ENCODE results near the gene TLDC2. TPM values are rescaled to one million over a fixed set of nuclear protein-coding genes. Genes with fewer than 3 reads are reported as not detected.

The TLDC2 gene
- total RNA-seq, 2 experiments from 2014 or later, result not detected

Other genes starting within 250 kb of the TLDC2 start
- 10 to 100 TPM; 78.6 to 79.9 TPM for gene SLA2, start 229.9 kb upstream of the TLDC2 start, total RNA-seq
- 10 to 100 TPM; 32.8 to 33.7 TPM for gene NDRG3, start 130.0 kb upstream of the TLDC2 start, total RNA-seq
- gene DSN1, start 102.4 kb upstream of the TLDC2 start, total RNA-seq, result 10 to 100 TPM; 31.9 to 32.0 TPM
- 100 to 1,000 TPM; 272 TPM for gene SAMHD1, start 75.6 kb downstream of the TLDC2 start, total RNA-seq
- 10 to 100 TPM; 45.2 to 45.6 TPM for gene RBL1, start 219.9 kb downstream of the TLDC2 start, total RNA-seq